ENCODE data around the gene PCAT7.
"Not testable (repeated sequence)": the region's sequence is repeated elsewhere in the genome, so short reads cannot be mapped to it uniquely, and the experiment has no call there.

Gene PCAT7

DNA sequence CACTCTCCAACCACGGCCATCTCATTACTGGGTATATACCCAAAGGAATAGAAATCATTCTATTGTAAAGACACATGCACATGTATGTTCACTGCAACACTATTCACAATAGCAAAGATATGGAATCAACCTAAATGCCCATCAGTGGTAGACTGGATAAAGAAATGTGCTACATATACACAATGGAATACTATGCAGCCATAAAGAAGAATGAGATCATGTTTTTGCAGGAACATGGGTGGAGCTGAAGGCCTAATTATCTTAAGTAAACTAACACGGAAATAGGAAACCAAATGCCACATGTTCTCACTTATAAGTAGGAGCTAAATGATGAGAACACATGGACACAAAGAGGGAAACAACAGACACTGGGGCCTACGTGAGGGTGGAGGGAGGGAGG is 9.4 kb downstream of the PCAT7 start:
- DNase-seq, result not testable (repeated sequence)

GRCh38 chr9:94566550-94566949 is 11.7 kb downstream of the PCAT7 start:
- no peak for DNase-seq

DNA sequence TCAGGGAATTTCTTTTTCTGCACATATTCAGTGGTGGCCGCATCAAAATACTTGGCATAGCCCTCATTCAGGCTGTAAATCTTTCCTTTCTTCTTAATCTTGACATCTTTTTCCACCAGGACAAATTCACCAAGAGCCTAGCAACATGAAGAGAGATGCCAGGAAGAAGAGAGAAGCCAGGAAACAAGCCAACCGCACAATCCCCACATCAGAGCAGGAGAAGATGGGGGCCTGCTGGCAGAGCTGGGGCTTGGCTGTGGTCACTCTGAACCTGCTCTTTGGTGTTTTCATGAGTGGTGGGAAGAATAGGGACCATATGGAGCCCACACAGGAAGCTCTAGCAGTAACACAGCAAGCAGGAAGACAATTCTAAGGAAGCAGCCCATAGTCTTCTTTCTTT is 12.4 kb downstream of the PCAT7 start:
- DNase-seq, result no peak

DNA sequence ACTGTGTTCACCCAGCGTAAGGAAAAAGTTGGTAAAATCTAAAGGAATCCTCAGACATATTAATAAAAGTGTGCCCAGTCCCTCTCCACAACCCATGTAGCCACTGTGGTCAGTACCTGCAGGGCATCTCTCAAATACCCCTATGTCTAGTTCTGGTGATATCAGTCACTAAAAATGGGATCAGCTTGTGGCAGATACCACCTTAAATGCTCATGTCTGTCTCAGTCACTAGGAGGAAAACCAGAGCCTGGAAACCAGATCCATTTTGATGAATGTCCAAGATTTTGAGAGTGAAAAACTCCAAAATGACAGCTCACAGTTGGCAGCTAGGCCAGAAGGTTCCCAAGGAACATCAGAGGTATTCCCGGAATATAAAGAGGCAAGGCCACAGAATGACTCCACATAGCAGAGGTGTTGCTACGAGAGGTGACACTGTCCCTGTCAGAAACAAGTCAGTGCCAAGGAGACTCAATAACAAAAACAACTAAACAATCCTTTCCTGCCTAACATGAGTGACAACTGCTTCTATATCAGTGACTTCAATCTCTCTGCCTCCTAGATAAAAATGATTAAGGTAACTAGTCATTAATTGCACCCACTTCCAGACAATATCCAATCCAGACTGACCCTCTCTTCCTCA is 13.5 kb downstream of the PCAT7 start:
- DNase-seq, result no peak

DNA sequence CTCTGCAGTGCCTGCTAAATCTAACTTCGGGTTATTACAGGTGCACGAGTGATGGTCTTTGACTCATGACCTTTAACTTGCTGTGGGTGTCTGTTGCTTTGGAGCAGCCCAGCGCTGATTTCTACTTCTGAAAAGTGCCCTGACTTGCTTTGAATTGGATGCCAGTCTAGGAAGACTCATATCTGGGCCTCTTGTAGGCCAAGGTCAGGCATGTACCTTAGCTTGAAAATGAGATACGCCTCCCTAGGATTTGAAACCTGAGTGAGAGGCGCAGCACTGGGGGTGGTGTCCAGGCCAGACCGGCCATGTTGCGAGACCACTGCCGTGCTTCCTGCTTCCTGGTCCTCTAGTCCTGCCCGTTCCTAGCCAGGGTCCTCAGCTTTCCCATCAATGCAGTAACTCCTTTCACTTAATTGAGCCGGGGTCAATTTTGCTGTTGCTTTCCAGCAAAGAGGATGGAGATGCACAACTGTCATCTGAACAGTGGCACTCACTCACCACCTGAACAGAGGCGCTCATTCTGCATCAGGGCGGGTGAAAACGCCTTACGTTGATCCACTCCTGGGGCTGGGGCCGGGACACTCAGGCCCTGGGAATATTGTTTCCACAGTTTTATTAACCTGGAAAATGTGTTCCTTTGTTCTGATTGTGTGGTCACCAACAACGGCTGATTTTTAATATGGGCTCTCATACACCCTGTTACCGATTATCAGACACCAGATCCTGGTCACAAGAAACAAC is 14.3 kb downstream of the PCAT7 start:
- DNase-seq, result no peak

DNA sequence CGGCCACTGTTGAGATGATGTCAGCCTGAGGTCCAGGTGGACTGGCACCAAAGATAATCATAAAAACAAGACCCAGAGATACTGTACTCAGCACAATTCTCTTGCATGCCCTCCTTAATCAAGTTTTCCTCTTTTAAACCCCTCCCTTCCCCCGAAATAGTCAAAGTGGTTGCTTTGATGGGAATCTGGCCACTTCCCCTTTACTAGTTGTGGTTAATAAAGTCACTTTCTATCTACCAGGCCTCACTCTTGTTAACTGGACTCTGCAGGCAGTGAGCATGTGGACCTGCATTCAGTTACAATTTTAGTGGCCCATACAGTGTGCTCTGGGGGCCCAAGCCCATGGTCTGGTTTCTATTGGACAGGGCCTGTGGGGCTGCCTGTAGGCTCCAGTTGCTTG is 21.2 kb downstream of the PCAT7 start:
- no peak for DNase-seq

- DNase-seq, result no peak
Observed at GRCh38 chr9:94577036-94577435, 22.2 kb downstream of the PCAT7 start.

GRCh38 chr9:94577571-94577970 is 22.7 kb downstream of the PCAT7 start:
- DNase-seq, result no peak

GRCh38 chr9:94581728-94582127 is 26.8 kb downstream of the PCAT7 start:
- no peak for DNase-seq

DNA sequence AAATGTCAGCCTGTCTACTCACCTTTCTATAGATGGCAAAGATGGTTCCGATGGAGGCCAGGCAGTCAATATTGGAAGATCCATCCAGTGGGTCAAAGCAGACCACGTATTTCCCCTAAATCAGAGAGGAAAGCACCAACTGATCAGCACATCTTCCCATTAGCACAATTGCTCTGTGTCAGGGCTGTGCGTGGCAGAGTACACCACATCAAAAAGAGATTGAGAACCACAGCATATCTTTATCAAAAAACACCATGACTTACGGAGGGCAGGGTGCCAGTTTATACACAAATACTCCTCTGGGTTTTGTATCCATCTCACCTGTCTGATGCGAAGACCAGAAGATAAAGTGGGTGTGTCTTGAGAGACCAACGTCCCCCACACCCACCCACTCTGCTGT is 29.7 kb downstream of the PCAT7 start:
- no peak for DNase-seq

GRCh38 chr9:94586316-94586715 is 31.4 kb downstream of the PCAT7 start:
- no peak for DNase-seq

GRCh38 chr9:94586814-94587213 is 31.9 kb downstream of the PCAT7 start:
- no peak for DNase-seq

- no peak for DNase-seq
Observed at GRCh38 chr9:94588681-94589080, 33.8 kb downstream of the PCAT7 start.

GRCh38 chr9:94591046-94591545 is 36.2 kb downstream of the PCAT7 start:
- DNase-seq, result not testable (repeated sequence)

DNA sequence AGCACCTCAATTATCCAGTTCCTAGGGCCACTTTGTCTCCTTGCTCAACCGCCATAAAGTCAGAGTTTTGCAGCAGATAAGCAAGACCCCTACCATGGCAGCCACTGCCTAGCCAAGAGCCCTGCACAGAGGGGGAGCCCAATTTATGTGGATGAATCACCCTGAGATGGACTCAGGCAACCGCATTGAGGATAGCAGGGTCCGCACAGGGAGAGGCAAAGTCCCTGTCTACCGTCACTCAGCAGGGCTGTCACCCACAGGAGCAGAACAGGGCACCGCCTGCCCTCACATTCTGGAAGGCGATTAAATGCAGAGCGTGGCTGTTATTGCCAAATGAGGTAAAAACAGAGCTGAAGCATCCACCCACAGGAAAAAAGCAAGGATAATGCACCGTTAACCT is 37.0 kb downstream of the PCAT7 start:
- no peak for DNase-seq

DNA sequence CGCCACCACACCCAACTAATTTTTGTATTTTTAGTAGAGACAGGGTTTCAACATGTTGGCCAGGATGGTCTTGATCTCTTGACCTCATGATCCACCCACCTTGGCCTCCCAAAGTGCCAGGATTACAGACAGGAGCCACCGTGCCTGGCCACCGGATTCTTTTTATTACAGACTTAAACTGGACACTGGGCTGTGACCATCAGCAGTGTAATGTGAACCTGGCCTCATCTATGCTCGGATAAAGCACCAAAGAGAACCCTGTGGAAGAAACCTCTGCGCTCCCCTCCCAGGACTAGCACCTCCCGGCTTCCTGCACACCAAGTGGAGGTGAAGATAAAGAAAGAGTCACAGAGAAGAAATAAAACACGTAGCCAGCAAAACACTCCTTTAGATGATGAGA is 37.8 kb downstream of the PCAT7 start:
- not testable (repeated sequence) for DNase-seq

DNA sequence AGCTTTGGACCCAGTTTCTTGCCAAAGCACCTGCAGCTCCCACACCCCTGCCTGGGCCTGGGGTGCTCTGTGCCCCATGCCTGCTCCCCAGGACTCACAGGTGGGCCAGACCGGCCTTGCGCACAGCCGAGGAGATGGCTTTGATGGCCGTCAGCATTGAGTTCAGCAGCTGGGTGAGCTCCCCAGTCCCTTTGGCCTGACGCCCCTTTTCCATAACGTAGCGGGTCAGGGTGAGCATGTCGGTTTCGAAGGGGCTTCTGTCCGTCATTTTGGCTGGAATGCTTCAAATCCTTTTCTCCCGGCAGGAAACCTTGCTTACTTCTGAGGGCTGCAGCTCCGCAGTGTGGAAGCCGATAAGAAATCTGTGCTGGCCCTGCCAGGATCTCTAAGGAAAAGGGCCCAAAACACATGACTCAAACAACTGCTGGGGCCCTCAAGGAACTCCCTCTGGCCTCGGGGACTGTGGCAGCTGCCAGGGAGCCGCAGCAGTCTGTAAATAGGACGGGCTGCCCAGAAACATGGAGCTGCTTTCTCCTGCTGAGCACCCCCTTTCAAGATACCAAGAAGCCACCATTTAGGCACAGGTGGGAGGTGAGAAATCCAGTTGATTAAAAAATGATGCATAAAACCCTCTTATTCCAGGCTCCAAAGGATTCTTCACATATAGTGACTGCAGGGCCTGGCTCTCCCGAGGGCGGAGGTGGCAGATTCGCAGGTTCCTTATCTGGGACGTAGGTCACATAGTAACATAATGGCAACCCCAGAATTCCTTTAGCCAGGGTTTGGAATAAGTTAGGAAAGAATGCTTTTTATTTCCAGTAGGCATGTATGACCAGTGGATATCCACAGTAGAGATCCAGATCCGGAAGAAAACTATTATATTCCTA is 38.8 kb downstream of the PCAT7 start, which contains the start of gene FBP2:
FBP2 (minus strand) TSS at position 366 of the 887 bp plus-strand sequence; CDS start at position 268, 98 bp downstream.
- DNase-seq, result no peak

- no peak for DNase-seq
Observed at GRCh38 chr9:94599102-94599501, 44.2 kb downstream of the PCAT7 start.

- no peak for DNase-seq
Observed at GRCh38 chr9:94600258-94600657, 45.4 kb downstream of the PCAT7 start.

GRCh38 chr9:94600715-94601114 is 45.8 kb downstream of the PCAT7 start:
- DNase-seq, result no peak

- DNase-seq, result no peak
Observed at GRCh38 chr9:94602666-94603065, 47.8 kb downstream of the PCAT7 start.

GRCh38 chr9:94603259-94604160 is 48.6 kb downstream of the PCAT7 start:
- DNase-seq, result peak; percentile 69
